Right atrium auricular region (tissue), 2 donors: Measurements from ENCODE around the gene LAMP1. TPM values are rescaled to one million over a fixed set of nuclear protein-coding genes. Genes with fewer than 3 reads are reported as not detected.

ENCODE experiments used
- DNase-seq: peaks from one replicate; pipeline ENCODE4 v3.0.0-alpha.2; 2019; ENCODE audit warnings: low spot score
- H3K27ac ChIP-seq, 2 donors: fragments of 200-600 bp; sonication (generic); 1 replicate in 1 of 2; 2 replicates in 1 of 2; pipeline ENCODE4 v1.5.1; 2016 to 2019
- H3K27me3 ChIP-seq, 2 donors: fragments of 200-600 bp; sonication (generic); one replicate each; pipeline versions ENCODE4 v1.5.1 to v1.6.0; 2017 to 2019
- H3K36me3 ChIP-seq: fragments of 200-600 bp; sonication (generic); one replicate; pipeline ENCODE4 v1.5.1; 2016
- H3K4me1 ChIP-seq, 2 donors: fragments of 200-600 bp; sonication (generic); one replicate each; pipeline versions ENCODE4 v1.5.1 to v1.6.0; 2017 to 2019
- H3K4me3 ChIP-seq, 2 donors: fragments of 200-600 bp; sonication (generic); 1 replicate in 1 of 2; 2 replicates in 1 of 2; pipeline ENCODE4 v1.5.1; 2017 to 2019; ENCODE audit warnings: mild to moderate bottlenecking in 1 of 2, moderate library complexity in 1 of 2
- H3K9me3 ChIP-seq, 2 donors: fragments of 200-600 bp; sonication (generic); one replicate each; pipeline ENCODE4 v1.5.1; 2019
- CTCF ChIP-seq, 2 donors: fragments of 200-600 bp; sonication (generic); IDR thresholded peaks; one replicate each; pipeline ENCODE4 v1.5.1; 2019; ENCODE audit warnings: antibody characterized with exemption in 2 of 2
- total RNA-seq, 2 donors: library from RNA; depleted of rRNA; stranded (reverse); fragments of >200 nt; gene quantifications; one replicate each; pipeline ENCODE4 v1.1.0, GENCODE V29; 2016

Gene LAMP1
- total RNA-seq, 2 donors from 2014 or later = 70.0 to 73.7 TPM

GRCh38 chr13:113267642-113268405 lies 29.2 kb upstream of the LAMP1 start:
- Histone ChIP-seq H3K9me3 (no peaks in the 10 kb centered on the region), H3K4me1 (no peaks in the 10 kb centered on the region), H3K4me3 (no peak overlapping the region), H3K27me3 (no peaks in the 10 kb centered on the region), H3K27ac (no peak overlapping the region), H3K36me3 (peaks cover 13% of the 10 kb centered on the region)
- no peak for DNase-seq
- TF ChIP-seq CTCF (IDR thresholded peaks at IDR 0.05) = no peak

- H3K9me3 ChIP-seq = no peaks in the 10 kb centered on the region
- DNase-seq = no peak
- no peak overlapping the region for H3K27ac ChIP-seq
- H3K36me3 ChIP-seq = peaks cover 7% of the 10 kb centered on the region
- no peaks in the 10 kb centered on the region for H3K27me3 ChIP-seq
- no peaks in the 10 kb centered on the region for H3K4me1 ChIP-seq
- H3K4me3 ChIP-seq = no peak overlapping the region
- TF ChIP-seq CTCF (IDR thresholded peaks at IDR 0.05) = no peak
Observed at GRCh38 chr13:113272031-113272430, 25.0 kb upstream of the LAMP1 start.

- DNase-seq = no peak
- no peaks in the 10 kb centered on the region for H3K27me3 ChIP-seq
- peaks cover 7% of the 10 kb centered on the region for H3K36me3 ChIP-seq
Observed at GRCh38 chr13:113272701-113273181, 24.3 kb upstream of the LAMP1 start.

GRCh38 chr13:113273321-113273720 lies 23.7 kb upstream of the LAMP1 start:
- H3K27ac ChIP-seq = no peak overlapping the region
- no peak for DNase-seq
- H3K9me3 ChIP-seq = no peaks in the 10 kb centered on the region
- H3K36me3 ChIP-seq = peaks cover 7% of the 10 kb centered on the region
- TF ChIP-seq CTCF (IDR thresholded peaks at IDR 0.05) = no peak
- H3K27me3 ChIP-seq = no peaks in the 10 kb centered on the region
- no peaks in the 10 kb centered on the region for H3K4me1 ChIP-seq
- no peak overlapping the region for H3K4me3 ChIP-seq

More at GRCh38 chr13:113272701-113273181, 24.3 kb upstream of the LAMP1 start:
- no peak for TF ChIP-seq CTCF (IDR thresholded peaks at IDR 0.05)
- Histone ChIP-seq H3K4me3 (no peak overlapping the region), H3K4me1 (no peaks in the 10 kb centered on the region), H3K27ac (no peak overlapping the region), H3K9me3 (no peaks in the 10 kb centered on the region)

- H3K4me3 ChIP-seq = no peak overlapping the region
- TF ChIP-seq CTCF (IDR thresholded peaks at IDR 0.05) = no peak
- H3K4me1 ChIP-seq = no peaks in the 10 kb centered on the region
- H3K36me3 ChIP-seq = peaks cover 7% of the 10 kb centered on the region
- no peak overlapping the region for H3K27ac ChIP-seq
- no peaks in the 10 kb centered on the region for H3K27me3 ChIP-seq
- no peaks in the 10 kb centered on the region for H3K9me3 ChIP-seq
- no peak for DNase-seq
Observed at GRCh38 chr13:113273851-113274590, 23.0 kb upstream of the LAMP1 start.
